ENCODE data around the gene SYN1.

Gene SYN1

DNA sequence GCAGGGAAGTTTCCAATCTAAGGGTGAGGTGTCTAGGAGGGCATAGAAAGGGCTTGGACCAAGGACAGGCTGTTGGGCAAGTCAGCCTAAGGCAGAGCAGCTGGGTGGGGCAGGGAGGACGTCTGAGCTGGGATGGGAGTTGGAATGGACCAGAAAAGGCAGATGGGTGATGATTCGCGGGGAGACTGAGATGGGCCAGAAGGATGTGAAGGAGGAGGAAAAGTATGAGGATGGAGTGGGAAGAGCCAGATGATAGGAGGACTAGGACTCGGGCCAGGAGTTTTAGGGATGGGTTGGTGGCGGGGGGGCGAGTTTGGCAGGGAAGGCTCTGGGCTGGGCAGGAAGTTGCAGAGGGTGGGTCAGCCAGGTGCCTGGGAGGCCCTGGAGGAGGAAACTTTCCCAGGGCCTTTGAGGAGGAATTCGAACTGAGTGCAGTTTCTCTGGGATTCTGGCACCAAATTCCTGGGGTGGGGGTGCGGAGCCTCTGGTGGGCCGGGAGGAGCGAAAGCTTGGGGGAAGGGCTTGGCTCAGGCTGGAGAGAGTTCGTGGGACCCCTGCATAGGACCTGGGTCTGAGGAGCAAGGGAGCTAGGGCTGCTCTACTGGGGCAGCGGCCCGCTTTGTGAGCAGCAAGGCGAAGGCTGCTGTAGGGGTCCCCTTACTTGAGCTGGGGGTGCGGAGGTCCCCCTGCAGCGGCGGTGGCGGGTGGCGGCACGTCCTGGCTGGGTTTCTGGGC is 46.1 kb downstream of the SYN1 start:
- no peak for TF ChIP-seq JUND (IDR thresholded peaks at IDR 0.05; ENCODE audit: low read depth)
- no peak for DNase-seq (ENCODE audit: low read depth in 1 of 2, low spot score in 1 of 2)
- in situ Hi-C loops (cut with HindIII; ENCODE audit: low pct_unique_long_range_greater_than_20kb, low sequenced_read_pairs) = no loop called here

DNA sequence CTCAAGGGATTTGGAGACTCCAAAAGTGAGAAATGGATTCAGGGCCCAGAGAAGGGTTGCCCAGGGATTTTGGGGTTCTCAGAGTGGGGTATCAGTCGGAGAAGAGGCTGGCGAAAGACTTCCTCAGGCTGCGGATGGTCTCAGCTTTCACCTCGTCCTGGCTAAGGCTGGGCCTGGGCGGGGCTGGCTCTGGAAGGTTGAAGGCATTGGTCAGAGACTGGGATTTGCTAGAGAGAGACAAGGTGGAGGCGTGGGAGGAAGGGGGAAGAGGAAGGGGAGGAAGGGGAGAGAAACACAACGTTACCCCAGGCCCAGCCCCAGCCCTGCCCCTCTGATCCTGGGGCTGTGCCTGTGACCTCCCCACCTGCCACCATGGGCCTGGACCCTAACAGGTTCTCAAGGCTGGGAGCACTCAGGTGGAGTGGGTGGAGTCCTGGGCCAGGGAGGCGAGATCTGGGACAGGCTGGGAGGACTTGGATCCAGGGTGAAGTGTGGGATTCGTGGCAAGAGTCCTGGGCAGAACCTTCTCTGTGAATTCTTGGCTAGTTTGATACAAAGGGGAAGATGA is 46.8 kb downstream of the SYN1 start:
- in situ Hi-C loops (cut with HindIII; ENCODE audit: low pct_unique_long_range_greater_than_20kb, low sequenced_read_pairs) = no loop called here
- no peak for TF ChIP-seq JUND (IDR thresholded peaks at IDR 0.05; ENCODE audit: low read depth)
- DNase-seq (ENCODE audit: low read depth in 1 of 2, low spot score in 1 of 2) = no peak

- no peak for TF ChIP-seq JUND (IDR thresholded peaks at IDR 0.05; ENCODE audit: low read depth)
- in situ Hi-C loops (cut with HindIII; ENCODE audit: low pct_unique_long_range_greater_than_20kb, low sequenced_read_pairs) = no loop called here
These were observed 47.8 kb downstream of the SYN1 start for GRCh38 chrX:47571896-47572295.

GRCh38 chrX:47571215-47571614 is 48.4 kb downstream of the SYN1 start:
- in situ Hi-C loops (cut with HindIII; ENCODE audit: low pct_unique_long_range_greater_than_20kb, low sequenced_read_pairs) = no loop called here
- no peak for DNase-seq (ENCODE audit: low read depth in 1 of 2, low spot score in 1 of 2)
- TF ChIP-seq JUND (IDR thresholded peaks at IDR 0.05; ENCODE audit: low read depth) = no peak

More at GRCh38 chrX:47571896-47572295, 47.8 kb downstream of the SYN1 start:
- DNase-seq (ENCODE audit: low read depth in 1 of 2, low spot score in 1 of 2) = no peak

GRCh38 chrX:47570794-47571193 is 48.9 kb downstream of the SYN1 start:
- no peak for DNase-seq (ENCODE audit: low read depth in 1 of 2, low spot score in 1 of 2)
- in situ Hi-C loops (cut with HindIII; ENCODE audit: low pct_unique_long_range_greater_than_20kb, low sequenced_read_pairs) = no loop called here
- no peak for TF ChIP-seq JUND (IDR thresholded peaks at IDR 0.05; ENCODE audit: low read depth)

DNA sequence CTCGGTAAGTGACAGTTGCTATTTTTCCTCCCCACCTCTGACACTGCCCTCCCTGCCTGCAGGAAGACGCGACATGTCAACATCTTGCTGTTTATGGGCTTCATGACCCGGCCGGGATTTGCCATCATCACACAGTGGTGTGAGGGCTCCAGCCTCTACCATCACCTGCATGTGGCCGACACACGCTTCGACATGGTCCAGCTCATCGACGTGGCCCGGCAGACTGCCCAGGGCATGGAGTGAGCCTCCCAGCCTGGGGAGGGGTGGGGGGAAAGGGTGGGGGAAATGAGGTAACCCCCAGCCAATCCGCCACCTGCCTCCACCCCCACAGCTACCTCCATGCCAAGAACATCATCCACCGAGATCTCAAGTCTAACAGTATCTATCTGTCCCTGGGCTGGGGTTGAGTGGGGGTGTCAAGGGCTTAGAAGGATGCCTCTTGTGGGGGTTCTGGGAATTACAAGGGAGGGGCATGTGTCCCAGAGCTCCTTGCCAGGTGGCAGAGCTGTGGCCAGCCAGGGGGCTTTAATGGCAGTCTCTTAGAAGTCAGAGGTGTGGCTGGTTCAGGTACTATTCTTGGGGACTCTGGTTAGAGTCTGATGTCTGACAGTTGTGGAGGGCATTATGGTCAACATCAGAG is 50.9 kb downstream of the SYN1 start:
- in situ Hi-C loops (cut with HindIII; ENCODE audit: low pct_unique_long_range_greater_than_20kb, low sequenced_read_pairs) = no loop called here
- no peak for TF ChIP-seq JUND (IDR thresholded peaks at IDR 0.05; ENCODE audit: low read depth)
- DNase-seq (ENCODE audit: low read depth in 1 of 2, low spot score in 1 of 2) = peak in 1 of 2 experiments; percentile 57

DNA sequence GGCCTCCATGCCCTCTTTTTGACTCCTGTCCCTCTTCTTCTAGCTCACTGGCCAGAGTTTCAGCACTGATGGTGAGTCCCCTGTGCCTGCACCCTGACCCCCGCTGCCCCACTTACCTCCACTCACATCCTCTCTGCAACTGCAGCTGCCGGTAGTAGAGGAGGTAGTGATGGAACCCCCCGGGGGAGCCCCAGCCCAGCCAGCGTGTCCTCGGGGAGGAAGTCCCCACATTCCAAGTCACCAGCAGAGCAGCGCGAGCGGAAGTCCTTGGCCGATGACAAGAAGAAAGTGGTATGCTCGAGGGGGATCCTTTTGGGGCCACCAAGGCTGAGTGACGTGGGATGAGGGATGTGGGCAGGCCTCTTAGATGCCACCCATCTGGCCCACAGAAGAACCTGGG is 52.8 kb downstream of the SYN1 start:
- in situ Hi-C loops (cut with HindIII; ENCODE audit: low pct_unique_long_range_greater_than_20kb, low sequenced_read_pairs) = no loop called here
- no peak for TF ChIP-seq JUND (IDR thresholded peaks at IDR 0.05; ENCODE audit: low read depth)
- DNase-seq (ENCODE audit: low read depth in 1 of 2, low spot score in 1 of 2) = no peak

DNA sequence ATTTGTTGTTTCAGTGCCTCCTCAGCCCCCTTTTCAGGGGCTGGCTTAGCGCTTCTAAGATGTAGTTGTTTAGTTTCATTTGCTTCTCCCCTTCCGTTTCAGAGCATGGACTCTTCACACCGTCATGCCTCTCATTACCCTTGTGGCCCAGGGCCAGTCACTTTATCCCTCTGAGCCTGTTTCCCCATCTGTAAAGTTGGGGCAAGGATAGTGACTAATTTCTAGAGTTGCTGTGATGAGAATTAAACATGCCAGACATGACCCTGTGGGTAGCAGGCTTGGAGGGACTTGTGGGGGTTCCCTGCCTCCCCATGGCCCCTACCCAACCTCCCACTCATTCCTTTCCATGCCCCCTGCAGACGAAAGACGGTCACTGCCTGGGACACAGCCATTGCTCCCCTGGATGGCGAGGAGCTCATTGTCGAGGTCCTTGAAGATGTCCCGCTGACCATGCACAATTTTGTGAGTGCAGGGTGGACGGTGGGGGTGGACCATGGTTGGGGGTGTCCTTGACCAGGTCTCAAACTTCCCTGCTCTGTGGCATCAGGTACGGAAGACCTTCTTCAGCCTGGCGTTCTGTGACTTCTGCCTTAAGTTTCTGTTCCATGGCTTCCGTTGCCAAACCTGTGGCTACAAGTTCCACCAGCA is 55.1 kb downstream of the SYN1 start:
- DNase-seq (ENCODE audit: low read depth in 1 of 2, low spot score in 1 of 2) = no peak
- in situ Hi-C loops (cut with HindIII; ENCODE audit: low pct_unique_long_range_greater_than_20kb, low sequenced_read_pairs) = no loop called here
- no peak for TF ChIP-seq JUND (IDR thresholded peaks at IDR 0.05; ENCODE audit: low read depth)

DNA sequence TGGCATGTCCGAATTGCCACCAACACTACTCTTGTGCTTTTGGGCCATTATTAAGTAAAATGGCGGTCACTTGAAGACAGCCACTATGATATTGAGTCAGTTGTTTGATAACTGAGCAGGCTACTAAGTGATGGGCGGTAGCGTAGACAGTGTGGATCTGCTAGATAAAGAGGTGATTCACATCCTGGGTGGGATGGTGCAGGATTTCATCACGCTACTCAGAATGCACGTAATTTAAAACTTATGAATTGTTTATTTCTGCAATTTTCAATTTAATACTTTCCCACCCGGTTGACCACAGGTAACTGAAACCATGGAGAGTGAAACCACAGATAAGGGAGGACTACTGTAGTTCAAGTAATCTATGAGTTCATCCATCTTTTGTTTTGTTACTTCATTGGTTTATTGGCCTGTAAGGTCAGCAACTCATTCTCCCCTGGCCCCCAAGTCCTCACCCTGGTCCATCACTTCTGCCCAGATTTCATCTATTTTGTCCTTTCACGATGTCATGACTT is 55.8 kb downstream of the SYN1 start:
- no peak for TF ChIP-seq JUND (IDR thresholded peaks at IDR 0.05; ENCODE audit: low read depth)
- in situ Hi-C loops (cut with HindIII; ENCODE audit: low pct_unique_long_range_greater_than_20kb, low sequenced_read_pairs) = no loop called here
- no peak for DNase-seq (ENCODE audit: low read depth in 1 of 2, low spot score in 1 of 2)

GRCh38 chrX:47562615-47563243 is 56.9 kb downstream of the SYN1 start:
- in situ Hi-C loops (cut with HindIII; ENCODE audit: low pct_unique_long_range_greater_than_20kb, low sequenced_read_pairs) = no loop called here
- TF ChIP-seq JUND (IDR thresholded peaks at IDR 0.05; ENCODE audit: low read depth) = no peak
- peak in 1 of 2 experiments; percentile 54 for DNase-seq (ENCODE audit: low read depth in 1 of 2, low spot score in 1 of 2)

DNA sequence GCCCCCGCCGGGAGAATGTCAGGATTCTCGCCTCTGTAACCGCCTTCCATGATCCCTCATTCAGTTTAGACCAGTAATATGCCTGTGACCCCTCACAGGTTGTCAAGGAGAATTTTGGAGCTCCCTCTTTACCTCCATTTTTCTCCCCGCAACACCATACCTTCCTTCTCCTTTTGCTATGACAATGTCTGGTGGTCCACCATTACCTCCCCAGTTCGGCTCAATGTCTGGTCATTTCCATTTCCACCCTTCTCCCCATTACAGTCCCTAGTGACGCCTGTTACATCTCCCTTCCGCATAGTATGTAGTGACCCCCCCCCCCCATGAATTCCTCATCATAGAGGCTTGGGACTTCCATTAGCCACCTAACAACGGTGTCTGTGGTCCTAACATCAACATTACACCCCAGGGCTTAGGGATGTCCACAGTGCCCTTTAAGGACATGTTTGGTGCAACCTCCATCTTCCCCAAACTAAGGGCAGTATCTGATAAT is 58.0 kb downstream of the SYN1 start:
- in situ Hi-C loops (cut with HindIII; ENCODE audit: low pct_unique_long_range_greater_than_20kb, low sequenced_read_pairs) = no loop called here
- DNase-seq (ENCODE audit: low read depth in 1 of 2, low spot score in 1 of 2) = no peak
- no peak for TF ChIP-seq JUND (IDR thresholded peaks at IDR 0.05; ENCODE audit: low read depth)

Data from T47D (cell line).